ENCODE measurements around the gene EFNA4. TPM values are rescaled to one million over a fixed set of nuclear protein-coding genes. Genes with fewer than 3 reads are reported as not detected.

The EFNA4 gene
- total and polyA plus RNA-seq, 9 of the 15 experiments (the other 6 are each of a cell fraction or from before 2014, with no cell fraction given): 0.68 to 7.4 (median 6.1) TPM

- TF ChIP-seq ZNF165 (CRISPR knock-in tag; IDR thresholded peaks at IDR 0.05; ENCODE audit: borderline replicate concordance) (no peak), HDAC8 (tag; IDR thresholded peaks at IDR 0.05) (no peak), POLR3A (IDR thresholded peaks at IDR 0.05; ENCODE audit: borderline replicate concordance, extremely low read depth, insufficient read depth, insufficient read length) (no peak), E2F5 (CRISPR knock-in tag; IDR thresholded peaks at IDR 0.05) (peak; percentile 91; the same call in 1 of the 2 replicates), MBD1 (CRISPR knock-in tag; IDR thresholded peaks at IDR 0.05) (no peak), ZNF436 (CRISPR knock-in tag; IDR thresholded peaks at IDR 0.05) (no peak), ZNF785 (CRISPR knock-in tag; IDR thresholded peaks at IDR 0.05) (no peak), GTF3C2 (IDR thresholded peaks at IDR 0.05; ENCODE audit: borderline replicate concordance, extremely low read depth, insufficient read length) (no peak), ZNF239 (CRISPR knock-in tag; IDR thresholded peaks at IDR 0.05) (no peak), NFYB (IDR thresholded peaks at IDR 0.05; ENCODE audit: extremely low read depth, insufficient read length) (no peak), ZHX1 (conservative IDR thresholded peaks at IDR 0.05; ENCODE audit: low read length) (0 out of 2 replicates have a peak, but pooled peaks have one; percentile 12), NFRKB (IDR thresholded peaks at IDR 0.05; ENCODE audit: low read depth) (no peak)
- TF ChIP-seq, protein P1, sequence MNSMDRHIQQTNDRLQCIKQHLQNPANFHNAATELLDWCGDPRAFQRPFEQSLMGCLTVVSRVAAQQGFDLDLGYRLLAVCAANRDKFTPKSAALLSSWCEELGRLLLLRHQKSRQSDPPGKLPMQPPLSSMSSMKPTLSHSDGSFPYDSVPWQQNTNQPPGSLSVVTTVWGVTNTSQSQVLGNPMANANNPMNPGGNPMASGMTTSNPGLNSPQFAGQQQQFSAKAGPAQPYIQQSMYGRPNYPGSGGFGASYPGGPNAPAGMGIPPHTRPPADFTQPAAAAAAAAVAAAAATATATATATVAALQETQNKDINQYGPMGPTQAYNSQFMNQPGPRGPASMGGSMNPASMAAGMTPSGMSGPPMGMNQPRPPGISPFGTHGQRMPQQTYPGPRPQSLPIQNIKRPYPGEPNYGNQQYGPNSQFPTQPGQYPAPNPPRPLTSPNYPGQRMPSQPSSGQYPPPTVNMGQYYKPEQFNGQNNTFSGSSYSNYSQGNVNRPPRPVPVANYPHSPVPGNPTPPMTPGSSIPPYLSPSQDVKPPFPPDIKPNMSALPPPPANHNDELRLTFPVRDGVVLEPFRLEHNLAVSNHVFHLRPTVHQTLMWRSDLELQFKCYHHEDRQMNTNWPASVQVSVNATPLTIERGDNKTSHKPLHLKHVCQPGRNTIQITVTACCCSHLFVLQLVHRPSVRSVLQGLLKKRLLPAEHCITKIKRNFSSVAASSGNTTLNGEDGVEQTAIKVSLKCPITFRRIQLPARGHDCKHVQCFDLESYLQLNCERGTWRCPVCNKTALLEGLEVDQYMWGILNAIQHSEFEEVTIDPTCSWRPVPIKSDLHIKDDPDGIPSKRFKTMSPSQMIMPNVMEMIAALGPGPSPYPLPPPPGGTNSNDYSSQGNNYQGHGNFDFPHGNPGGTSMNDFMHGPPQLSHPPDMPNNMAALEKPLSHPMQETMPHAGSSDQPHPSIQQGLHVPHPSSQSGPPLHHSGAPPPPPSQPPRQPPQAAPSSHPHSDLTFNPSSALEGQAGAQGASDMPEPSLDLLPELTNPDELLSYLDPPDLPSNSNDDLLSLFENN (IDR thresholded peaks at IDR 0.05; ENCODE audit: low read depth in 2 of 2, low read length in 2 of 2): 0 out of 4 replicates have a peak, but pooled peaks of 1 of the 2 experiments have one; percentile 20
These were observed 46.2 kb upstream of the EFNA4 start (continued) for GRCh38 chr1:155017041-155017945.

Data from K562 (cell line).